Body of pancreas (tissue), 4 donors: ENCODE results near the gene GRIK1. TPM values are rescaled to one million over a fixed set of nuclear protein-coding genes. Genes with fewer than 3 reads are reported as not detected.

Experiments
- ATAC-seq: fragments of 150-250 bp; one replicate; pipeline ENCODE4 v1.9.1; 2016
- DNase-seq, 4 donors: peaks; one replicate each; pipeline ENCODE4 v3.0.0-alpha.2; 2019
- H3K27ac ChIP-seq, 4 donors: fragments of 200-600 bp; sonication (generic); 1 replicate in 3 of 4; 2 replicates in 1 of 4; pipeline versions ENCODE4 v1.5.1 to v1.6.1; 2016 to 2019; ENCODE audit warnings: mild to moderate bottlenecking in 1 of 4, mixed read lengths in 1 of 4, moderate library complexity in 1 of 4
- H3K27me3 ChIP-seq, 2 donors: fragments of 200-600 bp; sonication (generic); one replicate each; pipeline ENCODE4 v1.6.0; 2016; ENCODE audit warnings: mild to moderate bottlenecking in 1 of 2
- H3K36me3 ChIP-seq, 2 donors: fragments of 200-600 bp; sonication (generic); replicated peaks in 1 of 2; 2 replicates each; pipeline ENCODE4 v1.5.1; 2016; ENCODE audit warnings: low read depth in 2 of 2; ENCODE audit not compliant: insufficient read depth in 1 of 2
- H3K4me1 ChIP-seq: fragments of 200-600 bp; sonication (generic); one replicate; pipeline ENCODE4 v1.6.0; 2016
- H3K4me3 ChIP-seq, 2 donors: fragments of 200-600 bp; sonication (generic); 1 replicate in 1 of 2; 2 replicates in 1 of 2; pipeline ENCODE4 v1.5.1; 2016 to 2019
- H3K9me3 ChIP-seq, 3 donors: fragments of 200-600 bp; sonication (generic); 1 replicate in 2 of 3; 2 replicates in 1 of 3; pipeline ENCODE4 v1.5.1; 2016
- POLR2A ChIP-seq, 3 donors: fragments of 450-650 bp; IDR thresholded peaks; one replicate each; pipeline ENCODE4 v1.6.1; 2016; ENCODE audit warnings: antibody characterized with exemption in 3 of 3, mild to moderate bottlenecking in 2 of 3
- WGBS, 2 donors: methylation state at CpG; one replicate each; pipeline ENCODE4 v1.1.5; 2017; 5-methylcytosine and 5-hydroxymethylcytosine counted together
- intact Hi-C: fragments of 100-400 bp; cut with DNase I; formaldehyde crosslinking; loops from one replicate; pipeline ENCODE4 v1.15.1; 2023
- total RNA-seq, 2 donors: library from RNA; depleted of rRNA; stranded (reverse); fragments of >200 nt; gene quantifications; one replicate each; pipeline ENCODE4 v1.1.0, GENCODE V29; 2016
- TF ChIP-seq, protein P1 (sequence below), 7 experiments: fragments of 450-650 bp in 4 of 7; fragments of 200-600 bp in 3 of 7; sonication (generic) in 3 of 7; IDR thresholded peaks; one replicate each; pipeline ENCODE4 v1.5.1; 2016 to 2019; ENCODE audit warnings: antibody characterized with exemption in 7 of 7

The GRIK1 gene
- total RNA-seq, 2 donors from 2014 or later, result 0.66 TPM; not detected in 1

DNA sequence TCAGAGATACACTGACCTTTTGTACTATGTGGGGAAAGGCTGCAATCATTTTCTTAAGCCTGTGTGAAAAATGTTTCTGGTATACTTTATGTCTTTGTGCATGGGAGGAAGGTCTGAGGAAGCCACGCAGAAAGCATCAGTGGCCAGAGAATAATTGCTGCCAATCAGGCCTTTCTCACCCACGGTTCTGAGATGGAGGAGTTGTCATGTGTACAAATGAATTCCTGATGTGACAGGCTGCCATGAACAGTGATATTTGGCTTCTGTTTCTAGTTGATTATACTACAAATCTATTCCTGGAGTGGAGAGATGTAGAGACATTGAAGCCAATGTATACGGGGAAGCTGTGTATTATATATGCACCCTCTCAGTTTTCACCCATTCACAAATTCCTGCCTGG lies 142.6 kb downstream of the GRIK1 start:
- no peak for ATAC-seq
- intact Hi-C loops, result no loop called here
- Histone ChIP-seq H3K4me1 (no peaks in the 10 kb centered on the region), H3K4me3 (no peak overlapping the region), H3K27me3 (no peaks in the 10 kb centered on the region), H3K27ac (no peak overlapping the region), H3K36me3 (no peaks in the 10 kb centered on the region), H3K9me3 (no peaks in the 10 kb centered on the region)
- TF ChIP-seq POLR2A (IDR thresholded peaks at IDR 0.05), result no peak
- TF ChIP-seq, protein P1, sequence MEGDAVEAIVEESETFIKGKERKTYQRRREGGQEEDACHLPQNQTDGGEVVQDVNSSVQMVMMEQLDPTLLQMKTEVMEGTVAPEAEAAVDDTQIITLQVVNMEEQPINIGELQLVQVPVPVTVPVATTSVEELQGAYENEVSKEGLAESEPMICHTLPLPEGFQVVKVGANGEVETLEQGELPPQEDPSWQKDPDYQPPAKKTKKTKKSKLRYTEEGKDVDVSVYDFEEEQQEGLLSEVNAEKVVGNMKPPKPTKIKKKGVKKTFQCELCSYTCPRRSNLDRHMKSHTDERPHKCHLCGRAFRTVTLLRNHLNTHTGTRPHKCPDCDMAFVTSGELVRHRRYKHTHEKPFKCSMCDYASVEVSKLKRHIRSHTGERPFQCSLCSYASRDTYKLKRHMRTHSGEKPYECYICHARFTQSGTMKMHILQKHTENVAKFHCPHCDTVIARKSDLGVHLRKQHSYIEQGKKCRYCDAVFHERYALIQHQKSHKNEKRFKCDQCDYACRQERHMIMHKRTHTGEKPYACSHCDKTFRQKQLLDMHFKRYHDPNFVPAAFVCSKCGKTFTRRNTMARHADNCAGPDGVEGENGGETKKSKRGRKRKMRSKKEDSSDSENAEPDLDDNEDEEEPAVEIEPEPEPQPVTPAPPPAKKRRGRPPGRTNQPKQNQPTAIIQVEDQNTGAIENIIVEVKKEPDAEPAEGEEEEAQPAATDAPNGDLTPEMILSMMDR (IDR thresholded peaks at IDR 0.05), result no peak
- DNase-seq, result no peak
- WGBS, 2 donors, result 54 to 74% methylated on average over 3 of the region's 3 CpGs

DNA sequence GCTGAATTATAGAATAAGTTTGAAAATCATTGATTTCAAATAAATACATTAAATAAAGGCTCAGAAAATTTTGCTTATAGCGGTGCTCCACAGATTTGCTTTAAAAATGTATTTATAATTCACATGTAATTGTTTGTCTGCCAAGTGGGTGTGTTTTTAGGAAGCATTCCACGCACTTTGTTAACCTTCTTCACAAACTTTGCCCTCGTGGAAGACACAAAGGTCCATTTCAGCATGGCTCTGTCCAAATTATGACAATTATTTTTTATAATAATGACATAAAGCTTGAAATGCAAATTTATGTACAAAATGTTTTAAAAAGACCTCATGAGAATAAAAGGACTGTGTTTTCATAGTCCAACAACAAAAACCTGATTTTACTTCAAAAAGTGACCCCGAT lies 146.1 kb downstream of the GRIK1 start:
- TF ChIP-seq POLR2A (IDR thresholded peaks at IDR 0.05), result no peak
- TF ChIP-seq, protein P1 (IDR thresholded peaks at IDR 0.05), result no peak
- DNase-seq (no peak), ATAC-seq (no peak)
- WGBS, 2 donors, result 74 to 82% methylated on average over 4 of the region's 4 CpGs
- Histone ChIP-seq H3K36me3 (no peaks in the 10 kb centered on the region), H3K4me1 (peaks cover 4% of the 10 kb centered on the region), H3K9me3 (no peaks in the 10 kb centered on the region), H3K27me3 (no peaks in the 10 kb centered on the region), H3K27ac (no peak overlapping the region), H3K4me3 (no peak overlapping the region)
- intact Hi-C loops, result no loop called here

- WGBS, 2 donors, result 78 to 88% methylated on average over 3 of the region's 3 CpGs
- intact Hi-C loops, result no loop called here
- Histone ChIP-seq H3K4me3 (no peak overlapping the region), H3K36me3 (no peaks in the 10 kb centered on the region), H3K27ac (no peak overlapping the region), H3K4me1 (peaks cover 33% of the 10 kb centered on the region), H3K9me3 (no peaks in the 10 kb centered on the region), H3K27me3 (no peaks in the 10 kb centered on the region)
- DNase-seq, result no peak
- TF ChIP-seq POLR2A (IDR thresholded peaks at IDR 0.05), result no peak
- TF ChIP-seq, protein P1 (IDR thresholded peaks at IDR 0.05), result no peak
- no peak for ATAC-seq
Observed at GRCh38 chr21:29789393-29789792, 150.4 kb downstream of the GRIK1 start.

- 77 to 83% methylated on average over 2 of the region's 2 CpGs for WGBS, 2 donors
- ATAC-seq, result no peak
- TF ChIP-seq POLR2A (IDR thresholded peaks at IDR 0.05), result no peak
- TF ChIP-seq, protein P1 (IDR thresholded peaks at IDR 0.05), result no peak
- DNase-seq, result no peak
- intact Hi-C loops, result no loop called here
- H3K36me3 ChIP-seq, result no peaks in the 10 kb centered on the region
- no peak overlapping the region for H3K27ac ChIP-seq
- H3K4me3 ChIP-seq, result no peak overlapping the region
- no peaks in the 10 kb centered on the region for H3K9me3 ChIP-seq
- peaks cover 39% of the 10 kb centered on the region for H3K4me1 ChIP-seq
- H3K27me3 ChIP-seq, result no peaks in the 10 kb centered on the region
Observed at GRCh38 chr21:29788752-29789151, 151.0 kb downstream of the GRIK1 start.

- peaks cover 42% of the 10 kb centered on the region for H3K4me1 ChIP-seq
- 7 to 14% methylated on average over 5 of the region's 5 CpGs for WGBS, 2 donors
- DNase-seq (peak in 2 of 4 donors; percentile 19 to 46), ATAC-seq (peak; percentile 79)
- H3K36me3 ChIP-seq, result no peaks in the 10 kb centered on the region
- H3K27ac ChIP-seq, result peak overlapping the region in 3 of 4 donors; percentile 5 to 30 (median 27)
- H3K4me3 ChIP-seq, result no peak overlapping the region
- intact Hi-C loops, result no loop called here
- H3K27me3 ChIP-seq, result no peaks in the 10 kb centered on the region
- no peaks in the 10 kb centered on the region for H3K9me3 ChIP-seq
- TF ChIP-seq, protein P1 (IDR thresholded peaks at IDR 0.05), result no peak
- TF ChIP-seq POLR2A (IDR thresholded peaks at IDR 0.05), result no peak
Observed at GRCh38 chr21:29787361-29787909, 152.4 kb downstream of the GRIK1 start.
